Purkinje cell (primary cell): Measurements from ENCODE around the gene ACTA1. TPM values are rescaled to one million over a fixed set of nuclear protein-coding genes. Genes with fewer than 3 reads are reported as not detected.

Experiments used
- polyA plus RNA-seq: library from polyadenylated mRNA; unstranded; fragments of >200 nt; fragmentation: Nextera tagmentation; gene quantifications from 2 replicates; pipeline ENCODE4 v1.2.1, GENCODE V29; 2014

The ACTA1 gene
- 1.1 and 4.0 TPM in 2 replicates for polyA plus RNA-seq

GRCh38 chr1:229434005-229434640 lies at the start of gene ACTA1:
Gene ACTA1 (minus strand): TSS chr1:229434094. CDS start chr1:229433115, 979 bp downstream.

Other genes starting within 250 kb of the ACTA1 start
- gene RAB4A, start 163.0 kb downstream of the ACTA1 start, polyA plus RNA-seq = 33.3 and 34.2 TPM in 2 replicates
- 23.9 and 26.4 TPM in 2 replicates for gene CCSAP, start 91.0 kb downstream of the ACTA1 start, polyA plus RNA-seq
- gene NUP133, start 74.2 kb upstream of the ACTA1 start, polyA plus RNA-seq = 25.0 and 27.9 TPM in 2 replicates
- 4.4 and 5.5 TPM in 2 replicates for gene ABCB10, start 124.6 kb upstream of the ACTA1 start, polyA plus RNA-seq
- gene TAF5L, start 192.0 kb upstream of the ACTA1 start, polyA plus RNA-seq = 2.7 and 3.8 TPM in 2 replicates
- gene URB2, start 192.2 kb upstream of the ACTA1 start, polyA plus RNA-seq = 1.9 and 3.5 TPM in 2 replicates